ENCODE data around the gene TREH.
A peak's percentile ranks its signal among the peaks of the same experiment; 100 is the strongest.

TREH gene

GRCh38 chr11:118609380-118610224, 69.8 kb downstream of the TREH start:
- Histone ChIP-seq H3K4me1 (ENCODE audit: control insufficient read depth, insufficient read depth, low read length) (peaks cover 64% of the 10 kb centered on the region), H3K9me3 (ENCODE audit: control insufficient read depth in 2 of 2, low read length in 2 of 2) (no peaks in the 10 kb centered on the region), H3K27me3 (ENCODE audit: control insufficient read depth in 1 of 2, insufficient read depth in 2 of 2, low read length in 2 of 2) (no peaks in the 10 kb centered on the region), H3K36me3 (ENCODE audit: control insufficient read depth in 2 of 2, insufficient read depth in 2 of 2, low read length in 2 of 2) (peaks cover 10 to 12% of the 10 kb centered on the region in 2 donors), H3K9ac (ENCODE audit: low read length in 2 of 2) (peak overlapping the region in 1 of 2 donors; percentile 93), H3K4me3 (ENCODE audit: low read length in 2 of 2) (peak overlapping the region; percentile 34 to 82), H3K27ac (ENCODE audit: low read length) (peak overlapping the region; percentile 89)

GRCh38 chr11:118608360-118609227, 70.9 kb downstream of the TREH start:
- Histone ChIP-seq H3K4me1 (ENCODE audit: control insufficient read depth, insufficient read depth, low read length) (peaks cover 67% of the 10 kb centered on the region), H3K27ac (ENCODE audit: low read length) (peak overlapping the region; percentile 89), H3K4me3 (ENCODE audit: low read length in 2 of 2) (peak overlapping the region; percentile 82 to 85), H3K27me3 (ENCODE audit: control insufficient read depth in 1 of 2, insufficient read depth in 2 of 2, low read length in 2 of 2) (no peaks in the 10 kb centered on the region), H3K9ac (ENCODE audit: low read length in 2 of 2) (peak overlapping the region; percentile 88 to 93), H3K36me3 (ENCODE audit: control insufficient read depth in 2 of 2, insufficient read depth in 2 of 2, low read length in 2 of 2) (peaks cover 2 to 3% of the 10 kb centered on the region in 2 donors), H3K9me3 (ENCODE audit: control insufficient read depth in 2 of 2, low read length in 2 of 2) (no peaks in the 10 kb centered on the region)

GRCh38 chr11:118607401-118608359, 71.8 kb downstream of the TREH start, which contains the start of gene PHLDB1:
TSS of gene PHLDB1 (plus strand) at chr11:118607615. CDS start at chr11:118613837, 6,222 bp downstream.
- H3K9me3 ChIP-seq (ENCODE audit: control insufficient read depth in 2 of 2, low read length in 2 of 2): no peaks in the 10 kb centered on the region
- H3K36me3 ChIP-seq (ENCODE audit: control insufficient read depth in 2 of 2, insufficient read depth in 2 of 2, low read length in 2 of 2): no peaks in the 10 kb centered on the region
- peak within 1 kb of the TSS; percentile 82 to 85 for H3K4me3 ChIP-seq (ENCODE audit: low read length in 2 of 2)
- peak within 1 kb of the TSS; percentile 89 for H3K27ac ChIP-seq (ENCODE audit: low read length)
- peaks cover 65% of the 10 kb centered on the region for H3K4me1 ChIP-seq (ENCODE audit: control insufficient read depth, insufficient read depth, low read length)
- no peaks in the 10 kb centered on the region for H3K27me3 ChIP-seq (ENCODE audit: control insufficient read depth in 1 of 2, insufficient read depth in 2 of 2, low read length in 2 of 2)
- H3K9ac ChIP-seq (ENCODE audit: low read length in 2 of 2): peak within 1 kb of the TSS; percentile 88 to 93
